A549 (cell line): ENCODE measurements around the gene EXOG.

Experiments used
- CBX2 ChIP-seq: fragments of 200-600 bp; sonication (generic); IDR thresholded peaks from 2 replicates; pipeline ENCODE4 v1.6.1; 2016; ENCODE audit warnings: low read depth, mild to moderate bottlenecking, borderline replicate concordance
- CTCF ChIP-seq: fragments of >200 bp; sonication (Bioruptor Twin); formaldehyde crosslinking; IDR thresholded peaks from 3 replicates; pipeline ENCODE4 v1.5.1; 2016
- MAX ChIP-seq: IDR thresholded peaks from 2 replicates; pipeline ENCODE4 v1.6.1; 2012
- RCOR1 ChIP-seq: fragments of 150-350 bp; IDR thresholded peaks from 2 replicates; pipeline ENCODE4 v1.6.1; 2014; ENCODE audit warnings: antibody characterized with exemption, low read length, low read depth
- SMC3 ChIP-seq: fragments of >200 bp; sonication (Bioruptor Twin); formaldehyde crosslinking; IDR thresholded peaks from 3 replicates; pipeline ENCODE4 v1.6.1; 2018; ENCODE audit warnings: inconsistent platforms

- TF ChIP-seq CBX2 = no peak
- no peak for TF ChIP-seq CTCF
- TF ChIP-seq SMC3 = no peak
- no peak for TF ChIP-seq RCOR1
- no peak for TF ChIP-seq MAX
These were observed 70.0 kb downstream of the EXOG start for GRCh38 chr3:38566215-38566528.
